ENCODE data around the gene THBS1. TPM values are rescaled to one million over a fixed set of nuclear protein-coding genes. Genes with fewer than 3 reads are reported as not detected.

The THBS1 gene
- total and polyA plus RNA-seq, 8 donors, result 14.0 to 176 (median 56.4) TPM

- Histone ChIP-seq H3K9me3 (no peaks in the 10 kb centered on the region), H3K27me3 (no peaks in the 10 kb centered on the region), H3K4me3 (peak overlapping the region in 3 of 4 donors; percentile 12 to 66 (median 51)), H3K4me1 (no peaks in the 10 kb centered on the region), H3K36me3 (peaks cover 0 to 14% (median 4%) of the 10 kb centered on the region in 3 donors), H3K27ac (no peak overlapping the region)
- intact Hi-C loops (cut with DNase I), result loop anchor here in 1 of 3 donors (10.0 kb wide), 1 partner anchor 758 kb away; no protein-coding TSS in a partner anchor
- DNase-seq, result peak in 3 of 6 donors; percentile 54 to 69 (median 62)
- FAIRE-seq, result no peak
- no peak for TF ChIP-seq CTCF (IDR thresholded peaks at IDR 0.05)
- WGBS, 2 donors, result 70 to 77% methylated on average over 20 of the region's 20 CpGs
- ATAC-seq, result no peak
Observed at GRCh38 chr15:39582286-39582976, 1.6 kb downstream of the THBS1 start.

DNA sequence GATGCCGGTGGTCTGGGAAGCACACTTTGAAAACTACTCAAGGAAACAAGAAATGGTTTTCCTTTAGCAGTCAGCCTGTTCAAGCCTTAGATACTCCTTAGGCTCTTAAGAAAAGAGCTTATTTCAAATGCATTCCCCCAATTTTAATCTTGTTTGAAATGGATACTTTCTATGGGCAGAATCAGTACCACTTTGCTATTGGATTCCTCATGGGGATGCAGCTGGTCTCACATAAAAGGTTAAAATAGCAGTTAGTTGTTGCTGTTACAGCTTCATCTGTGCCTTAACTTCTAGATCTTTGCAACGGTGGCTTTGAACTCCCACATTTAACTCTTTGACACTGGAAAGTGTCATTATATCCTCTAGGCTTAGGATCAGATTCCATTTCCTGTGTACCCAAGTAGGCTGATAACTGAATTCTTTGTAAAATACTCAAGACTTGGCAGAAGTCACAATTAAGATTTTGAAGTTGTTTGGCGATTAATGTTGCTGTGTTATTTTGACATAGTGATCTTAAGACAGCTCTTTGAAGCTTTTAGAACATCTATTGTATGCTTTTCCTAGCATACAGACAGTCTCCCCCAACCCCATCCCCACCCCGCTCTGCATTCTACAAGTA lies 2.2 kb downstream of the THBS1 start:
- no peaks in the 10 kb centered on the region for H3K27me3 ChIP-seq
- ATAC-seq (no peak), DNase-seq (no peak), FAIRE-seq (no peak)
- no peaks in the 10 kb centered on the region for H3K9me3 ChIP-seq
- no peak overlapping the region for H3K27ac ChIP-seq
- H3K4me1 ChIP-seq, result no peaks in the 10 kb centered on the region
- 73 to 76% methylated on average over 4 of the region's 4 CpGs for WGBS, 2 donors
- H3K36me3 ChIP-seq, result peaks cover 0 to 19% (median 8%) of the 10 kb centered on the region in 3 donors
- intact Hi-C loops (cut with DNase I), result loop anchor here in 1 of 3 donors (10.0 kb wide), 1 partner anchor 758 kb away; no protein-coding TSS in a partner anchor
- peak overlapping the region in 2 of 4 donors; percentile 51 to 66 for H3K4me3 ChIP-seq
- TF ChIP-seq CTCF (IDR thresholded peaks at IDR 0.05), result no peak

DNA sequence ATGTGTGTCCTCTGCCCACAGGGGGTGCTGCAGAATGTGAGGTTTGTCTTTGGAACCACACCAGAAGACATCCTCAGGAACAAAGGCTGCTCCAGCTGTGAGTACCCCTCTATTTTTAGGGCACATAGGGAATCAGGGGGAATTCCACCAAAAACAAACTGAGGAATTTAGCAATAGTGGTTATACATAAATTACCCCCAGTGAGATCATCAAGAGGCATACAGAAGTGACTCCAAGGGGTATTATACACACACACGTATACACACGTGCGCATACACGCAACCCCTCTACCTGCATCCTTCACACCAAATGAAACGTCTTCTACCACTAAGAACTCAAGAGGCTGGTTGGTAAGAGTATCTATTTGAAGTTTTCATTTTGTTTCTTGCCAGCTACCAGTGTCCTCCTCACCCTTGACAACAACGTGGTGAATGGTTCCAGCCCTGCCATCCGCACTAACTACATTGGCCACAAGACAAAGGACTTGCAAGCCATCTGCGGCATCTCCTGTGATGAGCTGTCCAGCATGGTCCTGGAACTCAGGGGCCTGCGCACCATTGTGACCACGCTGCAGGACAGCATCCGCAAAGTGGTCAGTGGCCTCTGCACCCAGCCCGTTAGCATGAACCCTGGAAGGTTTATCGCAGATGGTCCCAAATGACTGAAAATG lies 2.9 kb downstream of the THBS1 start:
- H3K4me3 ChIP-seq, result peak overlapping the region in 2 of 4 donors; percentile 51 to 66
- H3K4me1 ChIP-seq, result no peaks in the 10 kb centered on the region
- WGBS, 2 donors, result 86 to 93% methylated on average over 13 of the region's 13 CpGs
- no peaks in the 10 kb centered on the region for H3K9me3 ChIP-seq
- no peak for DNase-seq
- FAIRE-seq, result no peak
- H3K27me3 ChIP-seq, result no peaks in the 10 kb centered on the region
- no peak for TF ChIP-seq CTCF (IDR thresholded peaks at IDR 0.05)
- H3K36me3 ChIP-seq, result peaks cover 0 to 25% (median 11%) of the 10 kb centered on the region in 3 donors
- H3K27ac ChIP-seq, result no peak overlapping the region
- intact Hi-C loops (cut with DNase I), result loop anchor here in 1 of 3 donors (10.0 kb wide), 1 partner anchor 759 kb away; no protein-coding TSS in a partner anchor
- no peak for ATAC-seq

- no peak for TF ChIP-seq CTCF (IDR thresholded peaks at IDR 0.05)
- Histone ChIP-seq H3K36me3 (peaks cover 3 to 30% (median 16%) of the 10 kb centered on the region in 3 donors), H3K27me3 (no peaks in the 10 kb centered on the region), H3K27ac (no peak overlapping the region), H3K4me3 (peak overlapping the region in 1 of 4 donors; percentile 66), H3K9me3 (no peaks in the 10 kb centered on the region), H3K4me1 (no peaks in the 10 kb centered on the region)
- intact Hi-C loops (cut with DNase I), result loop anchor here in 1 of 3 donors (10.0 kb wide), 1 partner anchor 759 kb away; no protein-coding TSS in a partner anchor
- 81 to 85% methylated on average over 7 of the region's 7 CpGs for WGBS, 2 donors
- no peak for FAIRE-seq
- no peak for DNase-seq
- ATAC-seq, result no peak
Observed at GRCh38 chr15:39584266-39584659, 3.4 kb downstream of the THBS1 start.
